Thyroid gland (tissue), 4 donors: ENCODE results near the gene ESYT2.
"Not testable (repeated sequence)": the region's sequence is repeated elsewhere in the genome, so short reads cannot be mapped to it uniquely, and the experiment has no call there.

Source experiments
- CTCF ChIP-seq, 6 experiments: fragments of 200-600 bp in 3 of 6; fragments of 450-650 bp in 3 of 6; sonication (generic) in 3 of 6; IDR thresholded peaks; one replicate each; pipeline ENCODE4 v1.5.1; 2016 to 2019; ENCODE audit warnings: antibody characterized with exemption in 6 of 6, mild to moderate bottlenecking in 2 of 6, inconsistent platforms in 1 of 6, moderate library complexity in 1 of 6
- POLR2A ChIP-seq, 2 donors: fragments of 450-650 bp; IDR thresholded peaks; one replicate each; pipeline ENCODE4 v1.6.1; 2017; ENCODE audit warnings: antibody characterized with exemption in 2 of 2, mild to moderate bottlenecking in 2 of 2, moderate library complexity in 1 of 2

- not testable (repeated sequence) for TF ChIP-seq CTCF, POLR2A (IDR thresholded peaks at IDR 0.05)
These were observed 131.7 kb downstream of the ESYT2 start for GRCh38 chr7:158697597-158697996.
